Mononuclear cell (primary cell): ENCODE measurements around the gene ZNF598. TPM values are rescaled to one million over a fixed set of nuclear protein-coding genes. Genes with fewer than 3 reads are reported as not detected.
"Not testable (repeated sequence)": the region's sequence is repeated elsewhere in the genome, so short reads cannot be mapped to it uniquely, and the experiment has no call there.

Experiments
- H3K27me3 ChIP-seq: 2 replicates; pipeline ENCODE4 v1.6.0; 2011; ENCODE audit warnings: low read length, control low read depth; ENCODE audit not compliant: insufficient read depth
- H3K4me1 ChIP-seq: 2 replicates; pipeline ENCODE4 v1.5.1; 2011; ENCODE audit warnings: mild to moderate bottlenecking, low read length, control low read depth; ENCODE audit not compliant: insufficient read depth
- H3K4me3 ChIP-seq: 2 replicates; pipeline ENCODE4 v1.5.1; 2011; ENCODE audit warnings: mild to moderate bottlenecking, low read length, moderate library complexity
- H3K9me3 ChIP-seq: 2 replicates; pipeline ENCODE4 v1.5.1; 2011; ENCODE audit warnings: low read depth, mild to moderate bottlenecking, control low read depth, low read length
- total RNA-seq: library from RNA; depleted of rRNA; stranded (reverse); fragments of >200 nt; gene quantifications from one replicate; pipeline ENCODE4 v1.2.3, GENCODE V29; 2012

The ZNF598 gene
- total RNA-seq, 1 donor: 18.6 TPM

DNA sequence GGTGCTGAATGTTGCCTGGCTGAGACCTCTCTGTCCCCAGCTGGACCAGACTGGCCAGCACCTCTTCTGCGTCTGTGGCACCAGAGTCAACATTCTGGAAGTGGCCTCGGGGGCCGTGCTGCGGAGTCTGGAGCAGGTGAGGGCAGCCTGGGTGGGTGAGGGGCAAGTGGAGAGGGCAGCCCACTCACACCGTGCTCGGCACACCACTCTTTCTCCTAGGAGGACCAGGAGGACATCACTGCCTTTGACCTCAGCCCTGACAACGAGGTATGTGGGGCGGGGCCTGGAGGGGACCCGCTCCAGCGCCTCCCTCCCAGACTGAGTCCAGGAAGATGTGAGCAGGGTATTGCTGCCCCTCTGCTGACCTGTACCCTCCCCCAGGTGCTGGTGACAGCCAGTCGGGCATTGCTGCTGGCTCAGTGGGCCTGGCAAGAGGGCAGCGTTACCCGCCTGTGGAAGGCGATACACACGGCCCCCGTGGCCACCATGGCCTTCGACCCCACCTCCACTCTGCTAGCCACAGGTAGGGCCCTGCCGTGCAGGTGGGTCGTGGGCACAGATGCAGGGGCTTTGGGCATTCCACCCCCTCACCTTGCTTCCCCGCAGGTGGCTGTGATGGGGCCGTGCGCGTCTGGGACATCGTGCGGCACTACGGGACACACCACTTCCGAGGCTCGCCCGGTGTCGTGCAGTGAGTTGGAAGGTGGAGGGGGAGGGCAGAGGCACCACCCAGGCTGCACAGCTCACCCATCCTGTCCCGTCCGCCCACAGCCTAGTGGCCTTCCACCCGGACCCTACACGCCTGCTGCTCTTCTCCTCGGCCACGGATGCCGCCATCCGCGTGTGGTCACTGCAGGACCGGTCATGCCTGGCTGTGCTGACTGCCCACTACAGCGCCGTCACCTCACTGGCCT, 35.2 kb downstream of the ZNF598 start:
- Histone ChIP-seq H3K4me3 (no peak overlapping the region), H3K27me3 (peaks cover 2% of the 10 kb centered on the region), H3K4me1 (peaks cover 19% of the 10 kb centered on the region)

DNA sequence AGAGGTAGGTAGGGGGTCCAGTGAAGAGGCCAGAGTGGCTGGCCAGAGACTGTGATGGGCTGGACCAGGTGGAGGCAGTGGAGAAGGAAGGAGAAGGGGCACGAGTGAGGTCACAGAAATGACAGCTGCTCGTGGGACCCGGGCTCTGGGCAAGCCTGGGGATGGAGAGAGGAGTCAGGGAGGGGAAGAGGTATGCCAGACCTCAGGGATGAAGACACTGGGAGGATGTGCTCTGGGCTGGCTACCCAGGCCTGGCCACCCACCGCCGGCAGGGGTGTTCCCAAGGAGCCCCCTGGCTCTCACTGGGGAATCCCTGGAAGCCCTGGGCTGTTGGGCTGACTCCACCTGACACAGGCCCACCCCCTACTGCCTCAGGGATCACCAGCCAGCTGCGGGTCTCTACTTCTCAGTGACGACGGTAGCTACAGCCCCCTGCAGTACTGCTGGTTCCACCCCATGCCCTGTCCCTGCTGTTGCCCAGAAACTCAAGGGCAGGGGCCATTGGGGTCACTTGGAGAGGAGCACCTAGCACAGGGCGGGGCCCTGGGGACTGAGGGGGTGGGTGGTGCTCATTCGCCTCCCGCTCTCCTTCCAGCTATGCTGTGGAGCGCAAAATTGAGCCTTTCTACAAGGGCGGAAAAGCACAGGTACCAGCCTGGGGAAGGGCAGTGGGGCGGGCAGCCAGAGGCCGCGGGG, 36.0 kb downstream of the ZNF598 start:
- Histone ChIP-seq H3K27me3 (no peaks in the 10 kb centered on the region), H3K9me3 (no peaks in the 10 kb centered on the region)

More for the DNA sequence above, 35.2 kb downstream of the ZNF598 start:
- no peaks in the 10 kb centered on the region for H3K9me3 ChIP-seq

DNA sequence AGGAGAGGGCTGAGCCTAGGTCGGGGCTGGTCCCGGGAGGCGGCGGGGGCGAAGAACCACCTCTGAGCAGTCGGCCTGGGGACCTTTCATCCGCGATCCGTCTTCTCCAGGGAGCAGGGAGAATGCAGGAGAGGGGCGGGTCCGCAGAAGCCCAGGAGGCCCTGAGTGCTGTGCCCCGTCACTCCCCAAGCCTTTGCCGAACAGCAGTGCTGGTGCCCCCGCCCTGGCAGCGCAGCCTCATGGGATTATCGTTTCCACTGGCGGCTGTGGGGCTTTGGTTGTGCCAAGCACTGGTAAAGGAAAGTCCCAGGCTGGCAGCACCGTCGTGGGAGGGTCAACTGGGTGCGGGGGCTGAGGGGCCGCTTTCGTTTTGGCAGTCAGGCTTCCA, 37.1 kb downstream of the ZNF598 start:
- peak overlapping the region; percentile 80 for H3K4me3 ChIP-seq
- H3K4me1 ChIP-seq: peaks cover 19% of the 10 kb centered on the region
- H3K27me3 ChIP-seq: no peaks in the 10 kb centered on the region
- H3K9me3 ChIP-seq: no peaks in the 10 kb centered on the region

More for the DNA sequence above, 36.0 kb downstream of the ZNF598 start:
- H3K4me3 ChIP-seq: no peak overlapping the region
- peaks cover 19% of the 10 kb centered on the region for H3K4me1 ChIP-seq

DNA sequence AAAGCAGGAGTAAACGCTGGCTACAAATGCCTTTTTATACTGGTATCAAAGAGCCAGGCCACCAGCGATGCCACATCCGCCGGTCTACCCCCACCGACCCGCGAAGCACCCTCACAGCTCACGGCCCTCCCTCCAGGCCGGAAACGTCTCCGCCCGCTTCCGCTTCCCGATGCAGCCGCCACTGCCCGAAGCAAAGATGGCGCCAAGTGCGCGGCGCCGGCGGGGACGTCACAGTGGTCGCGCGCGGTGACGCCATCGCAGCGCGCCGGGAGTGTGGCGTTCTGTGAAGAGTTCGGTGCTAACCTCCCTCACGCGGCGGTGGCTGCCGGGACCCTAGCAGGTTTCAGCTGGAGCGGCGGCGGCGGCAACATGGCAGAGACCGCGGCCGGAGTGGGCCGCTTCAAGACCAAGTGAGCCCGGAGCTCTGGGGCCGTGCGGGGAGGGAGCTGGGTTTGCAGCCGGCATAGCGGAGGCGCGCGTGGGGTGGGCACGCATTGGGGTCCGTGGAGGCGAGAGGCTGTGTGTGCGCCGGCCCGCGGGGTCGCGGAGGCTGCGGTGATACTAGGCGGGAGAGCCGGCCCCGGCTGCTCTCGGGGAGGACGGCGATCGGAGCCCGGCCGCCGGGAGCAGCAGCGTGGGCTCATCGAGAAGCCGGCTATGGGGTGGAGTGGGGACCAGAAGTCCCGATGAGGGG, 37.7 kb downstream of the ZNF598 start, which contains the start of gene TBL3:
TSS of gene TBL3 (plus strand) at position 258 of the 694 bp plus-strand sequence. CDS start at position 370, 112 bp downstream.
- Histone ChIP-seq H3K4me3 (peak within 1 kb of the TSS; percentile 80), H3K4me1 (peaks cover 19% of the 10 kb centered on the region), H3K27me3 (no peaks in the 10 kb centered on the region), H3K9me3 (no peaks in the 10 kb centered on the region)

DNA sequence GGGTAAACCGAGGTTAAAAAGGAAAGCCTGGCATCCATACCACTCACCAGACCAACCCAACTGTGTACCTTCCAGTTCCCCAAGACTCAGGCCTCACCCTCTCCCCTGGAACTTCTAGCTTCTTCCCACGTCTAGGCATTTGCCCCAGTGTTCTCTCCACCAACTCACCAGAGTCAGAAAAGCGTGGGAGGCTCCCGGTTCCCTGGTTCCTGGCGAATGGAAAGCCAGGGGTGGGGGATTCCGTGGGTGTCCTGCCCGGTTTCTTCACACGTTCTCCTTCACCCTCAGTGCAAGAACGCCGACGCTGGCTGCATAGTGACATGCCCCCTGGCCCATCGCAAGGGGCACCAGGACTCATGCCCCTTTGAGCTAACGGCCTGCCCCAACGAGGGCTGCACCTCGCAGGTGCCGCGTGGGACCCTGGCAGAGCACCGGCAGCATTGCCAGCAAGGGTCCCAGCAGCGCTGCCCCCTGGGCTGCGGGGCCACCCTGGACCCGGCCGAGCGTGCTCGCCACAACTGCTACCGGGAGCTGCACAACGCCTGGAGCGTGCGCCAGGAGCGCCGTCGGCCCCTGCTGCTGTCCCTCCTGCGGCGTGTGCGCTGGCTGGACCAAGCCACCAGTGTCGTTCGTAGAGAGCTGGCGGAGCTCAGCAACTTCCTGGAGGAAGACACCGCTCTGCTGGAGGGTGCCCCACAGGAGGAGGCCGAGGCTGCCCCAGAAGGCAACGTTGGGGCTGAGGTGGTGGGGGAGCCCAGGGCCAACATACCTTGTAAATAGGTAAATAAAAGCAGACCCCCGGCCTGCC, 41.3 kb downstream of the ZNF598 start:
- H3K4me3 ChIP-seq: no peak overlapping the region
- peaks cover 38% of the 10 kb centered on the region for H3K4me1 ChIP-seq
- H3K9me3 ChIP-seq: no peaks in the 10 kb centered on the region
- no peaks in the 10 kb centered on the region for H3K27me3 ChIP-seq

DNA sequence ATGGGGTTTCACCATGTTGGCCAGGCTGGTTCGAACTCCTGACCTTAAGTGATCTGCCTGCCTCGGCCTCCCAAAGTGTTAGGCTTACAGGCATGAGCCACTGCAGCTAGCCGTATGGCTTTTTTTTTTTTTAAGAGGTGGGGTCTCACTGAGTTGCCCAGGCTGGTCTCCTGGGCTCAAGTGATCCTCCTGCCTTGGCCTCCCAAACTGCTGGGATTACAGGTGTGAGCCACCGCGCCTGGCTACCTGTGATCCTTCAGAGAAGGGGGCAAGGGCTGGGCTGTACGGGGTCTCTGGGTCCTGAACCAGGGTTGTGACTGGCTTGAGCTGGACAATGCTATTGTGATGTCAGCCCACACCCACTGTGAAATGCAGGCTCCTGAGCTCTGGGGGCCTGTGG, 43.2 kb downstream of the ZNF598 start, which contains the start of gene RNF151:
TSS of gene RNF151 (plus strand) at position 397 of the 400 bp plus-strand sequence. CDS start 26 bp downstream, outside the sequence.
- Histone ChIP-seq H3K4me3 (no peak within 1 kb of the TSS), H3K27me3 (no peaks in the 10 kb centered on the region), H3K4me1 (peaks cover 38% of the 10 kb centered on the region), H3K9me3 (no peaks in the 10 kb centered on the region)

DNA sequence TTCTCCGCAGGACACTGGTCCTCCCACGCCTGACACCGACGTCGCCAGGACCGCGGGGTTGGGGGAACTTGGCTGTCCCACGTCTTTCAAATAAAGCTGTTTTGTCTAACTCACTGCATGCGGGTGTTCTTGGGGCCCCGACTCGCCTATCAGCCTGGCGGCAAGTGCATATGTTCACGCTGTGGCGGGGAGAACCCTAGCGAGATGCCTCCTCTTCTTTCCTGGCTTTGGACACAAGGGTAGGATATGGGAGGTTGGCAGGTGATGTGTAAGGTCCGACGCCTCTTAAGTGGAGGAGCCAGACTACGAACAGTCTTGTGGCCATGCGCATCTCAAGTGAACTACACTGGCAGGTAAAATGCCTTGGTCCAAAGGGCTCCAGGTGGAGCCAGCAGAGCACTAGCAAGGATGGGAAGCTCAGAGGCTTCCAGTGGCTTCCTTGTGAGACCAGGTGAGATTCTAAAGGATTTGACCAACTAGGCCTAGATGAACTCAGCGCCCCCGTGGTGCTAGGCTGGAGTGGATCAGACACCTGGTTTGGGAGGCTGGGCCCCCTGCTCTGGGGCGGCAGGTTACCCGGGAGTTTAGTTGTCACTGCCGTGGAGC, 44.1 kb downstream of the ZNF598 start:
- Histone ChIP-seq H3K4me3 (peak overlapping the region; percentile 76), H3K4me1 (peaks cover 37% of the 10 kb centered on the region), H3K9me3 (no peaks in the 10 kb centered on the region), H3K27me3 (no peaks in the 10 kb centered on the region)

DNA sequence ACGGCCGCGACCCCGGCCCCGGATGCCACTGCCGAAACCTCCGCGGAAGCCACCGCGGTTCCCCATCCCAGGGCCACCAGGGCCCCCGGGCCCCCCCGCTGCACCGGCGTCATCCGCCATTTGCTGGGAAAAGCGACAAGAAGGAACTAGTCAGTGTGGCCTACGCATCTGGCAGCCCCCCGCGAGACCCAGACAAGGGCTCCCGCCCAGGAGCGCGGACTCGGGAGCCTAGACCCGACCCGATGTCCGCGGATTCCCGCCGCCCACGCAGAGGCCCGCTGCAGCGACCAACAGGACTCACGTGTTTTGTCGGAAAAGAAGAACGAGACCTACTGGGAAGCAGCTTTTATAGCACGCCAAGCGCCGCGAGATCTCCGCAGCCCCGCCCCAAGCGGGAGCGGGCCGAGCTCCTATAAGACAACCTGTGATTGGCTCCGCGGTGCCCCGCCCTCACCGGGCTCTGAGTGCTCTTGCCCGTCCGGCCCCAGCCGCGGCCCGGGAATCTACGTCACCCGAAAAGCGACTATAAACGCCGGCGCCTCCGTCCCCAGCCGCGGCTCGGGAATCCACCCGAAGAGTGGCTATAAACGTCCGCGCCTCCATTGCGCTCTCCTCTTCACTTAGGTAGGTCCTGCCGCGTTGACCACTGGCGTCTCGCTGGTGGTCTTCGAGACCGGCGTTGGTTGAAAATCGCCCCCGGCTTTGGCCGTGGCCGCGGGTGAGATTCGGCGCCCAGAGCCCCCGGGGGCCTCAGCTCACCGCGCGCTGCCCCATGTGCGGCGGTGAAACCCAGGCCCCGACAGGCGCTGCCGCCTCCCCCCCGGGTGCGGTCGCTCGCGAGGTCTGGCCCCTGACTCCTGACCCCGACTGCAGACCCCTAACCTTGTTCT, 44.9 kb downstream of the ZNF598 start, which contains the start of gene RPS2:
TSS of gene RPS2 (minus strand) at position 321 of the 890 bp plus-strand sequence. CDS start at position 120, 201 bp downstream.
- Histone ChIP-seq H3K4me1 (peaks cover 43% of the 10 kb centered on the region), H3K27me3 (no peaks in the 10 kb centered on the region), H3K9me3 (no peaks in the 10 kb centered on the region), H3K4me3 (peak within 1 kb of the TSS; percentile 76)

DNA sequence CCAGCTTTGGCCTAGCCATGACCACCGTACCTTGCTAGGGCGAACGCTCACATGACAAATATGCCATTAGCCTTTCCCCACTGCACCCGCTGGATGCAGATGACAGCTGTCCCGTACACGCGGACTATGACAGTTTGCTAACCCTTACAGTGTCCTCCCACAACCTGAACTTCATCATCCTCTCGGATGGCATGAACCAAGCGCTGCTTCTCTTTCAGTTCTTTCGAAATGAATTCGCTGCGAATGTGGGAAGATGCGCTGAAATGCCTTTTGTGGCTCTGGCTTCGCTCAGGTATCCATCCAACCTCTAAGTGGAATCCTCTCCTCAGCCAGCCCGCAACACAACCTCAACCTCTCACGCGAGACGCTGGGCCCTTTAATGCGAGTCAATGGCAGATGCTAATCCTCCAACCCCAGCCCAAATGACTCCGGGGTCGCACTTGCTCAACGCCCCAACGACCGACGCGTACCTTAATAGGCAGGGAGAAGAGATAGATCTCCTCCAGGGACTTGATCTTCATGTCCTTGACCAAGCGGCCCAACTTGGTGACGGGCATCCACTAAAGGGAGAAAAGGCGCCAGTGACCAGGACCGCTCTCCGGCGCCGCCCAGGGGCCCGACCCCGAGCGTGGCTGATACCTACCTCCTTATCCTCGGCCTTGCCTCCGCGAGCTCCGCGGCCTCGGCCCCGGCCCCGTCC, 45.7 kb downstream of the ZNF598 start:
- H3K4me1 ChIP-seq: peaks cover 46% of the 10 kb centered on the region

DNA sequence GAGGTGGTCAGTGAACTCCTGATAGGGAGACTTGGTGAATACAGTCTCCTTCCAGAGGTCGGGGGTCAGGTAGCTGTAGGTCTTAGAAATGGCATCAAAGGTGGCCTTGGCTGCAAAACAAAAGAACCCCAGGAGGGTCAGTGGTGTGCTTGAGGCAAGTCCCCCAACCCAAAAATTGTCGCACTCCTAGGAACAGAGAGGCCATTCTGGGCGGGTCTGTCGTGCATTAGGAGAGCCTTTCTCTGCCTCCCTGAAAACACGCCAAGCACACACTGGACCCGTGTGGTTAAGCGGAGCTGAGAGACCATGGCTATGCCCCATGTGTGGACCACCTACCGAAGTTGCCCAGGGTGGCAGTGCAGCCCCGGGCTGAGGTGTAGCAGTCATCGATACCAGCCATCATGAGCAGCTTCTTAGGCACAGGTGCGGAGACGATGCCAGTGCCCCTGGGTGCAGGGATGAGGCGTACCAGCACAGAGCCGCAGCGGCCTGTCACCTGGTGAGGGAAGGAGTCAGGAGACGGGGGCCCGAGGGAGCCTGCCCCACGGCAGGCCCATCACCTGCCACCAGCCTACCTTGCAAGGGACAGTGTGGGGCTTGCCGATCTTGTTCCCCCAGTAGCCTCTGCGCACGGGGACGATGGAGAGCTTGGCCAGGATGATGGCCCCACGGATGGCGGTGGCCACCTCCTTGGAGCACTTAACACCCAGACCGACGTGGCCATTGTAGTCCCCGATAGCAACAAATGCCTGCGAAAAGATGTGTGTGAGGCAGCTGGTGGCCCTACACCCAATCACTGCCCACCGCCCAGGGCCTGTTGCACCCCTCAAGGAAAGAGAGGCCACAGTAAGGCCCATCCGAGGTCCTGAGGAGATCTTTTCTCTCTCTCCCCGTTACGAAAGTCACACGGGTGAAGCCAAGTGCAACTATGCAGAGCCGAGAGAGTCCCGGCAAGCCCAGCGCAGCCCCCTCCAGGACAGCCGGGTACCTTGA, 47.2 kb downstream of the ZNF598 start:
- H3K27me3 ChIP-seq, H3K4me3 ChIP-seq, H3K9me3 ChIP-seq: not testable (repeated sequence)
- peaks cover 50% of the 10 kb centered on the region for H3K4me1 ChIP-seq

More for the DNA sequence above, 45.7 kb downstream of the ZNF598 start:
- Histone ChIP-seq H3K27me3 (no peaks in the 10 kb centered on the region), H3K4me3 (peak overlapping the region; percentile 76), H3K9me3 (no peaks in the 10 kb centered on the region)

DNA sequence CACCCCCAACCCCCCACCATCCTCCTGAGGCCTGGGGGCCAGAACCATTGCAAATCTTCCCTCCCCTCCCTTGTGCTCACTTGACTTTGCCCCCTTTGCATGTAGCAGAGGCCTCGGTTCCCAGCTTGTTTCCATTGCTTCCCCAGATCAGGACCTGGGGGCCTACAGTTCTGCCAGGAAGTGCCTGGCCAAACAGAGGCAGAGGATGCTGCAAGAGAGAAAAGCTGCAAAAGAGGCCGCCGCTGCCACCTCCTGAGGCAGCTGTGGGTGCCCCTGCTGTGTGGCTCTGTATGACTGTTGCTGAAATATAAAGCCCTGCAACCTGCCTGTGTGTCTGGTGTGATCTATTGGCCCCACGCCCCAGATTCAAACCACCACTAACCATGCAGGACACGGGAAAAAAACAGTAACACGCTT, 48.0 kb downstream of the ZNF598 start:
- H3K27me3 ChIP-seq: no peaks in the 10 kb centered on the region
- peaks cover 50% of the 10 kb centered on the region for H3K4me1 ChIP-seq
- no peak overlapping the region for H3K4me3 ChIP-seq
- H3K9me3 ChIP-seq: no peaks in the 10 kb centered on the region
